DMS153 (cell line): Measurements from ENCODE around the gene KDM6B.

Source experiments
- DNase-seq: peaks from one replicate; lab custom pipeline; 2025; lab: John Stamatoyannopoulos, UW

KDM6B gene

DNA sequence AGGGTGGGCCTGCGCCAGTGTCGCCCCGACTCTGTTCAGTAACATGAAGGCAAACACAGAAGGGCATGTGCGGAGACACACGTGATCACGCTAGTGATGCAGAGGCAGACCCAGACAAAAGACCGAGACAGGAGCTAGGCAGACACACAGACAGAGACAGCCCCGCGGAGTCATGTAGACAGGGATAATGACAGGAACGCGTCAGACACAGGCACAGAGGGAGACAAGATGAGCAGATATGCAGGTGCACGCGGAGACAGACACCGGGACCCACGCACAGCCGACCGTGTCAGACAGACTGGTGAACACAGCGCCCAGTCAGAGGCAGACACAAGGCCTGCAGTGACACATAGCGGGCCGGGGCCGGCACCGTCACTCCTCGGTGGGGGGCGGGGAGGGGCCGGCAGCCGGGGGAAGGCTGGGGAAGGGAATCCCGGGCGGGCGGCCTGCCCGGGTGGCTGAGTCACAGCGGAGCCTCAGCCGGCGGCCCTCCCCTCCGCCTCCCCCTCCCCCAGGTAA, 7.4 kb downstream of the KDM6B start:
- DNase-seq, result no peak

DNA sequence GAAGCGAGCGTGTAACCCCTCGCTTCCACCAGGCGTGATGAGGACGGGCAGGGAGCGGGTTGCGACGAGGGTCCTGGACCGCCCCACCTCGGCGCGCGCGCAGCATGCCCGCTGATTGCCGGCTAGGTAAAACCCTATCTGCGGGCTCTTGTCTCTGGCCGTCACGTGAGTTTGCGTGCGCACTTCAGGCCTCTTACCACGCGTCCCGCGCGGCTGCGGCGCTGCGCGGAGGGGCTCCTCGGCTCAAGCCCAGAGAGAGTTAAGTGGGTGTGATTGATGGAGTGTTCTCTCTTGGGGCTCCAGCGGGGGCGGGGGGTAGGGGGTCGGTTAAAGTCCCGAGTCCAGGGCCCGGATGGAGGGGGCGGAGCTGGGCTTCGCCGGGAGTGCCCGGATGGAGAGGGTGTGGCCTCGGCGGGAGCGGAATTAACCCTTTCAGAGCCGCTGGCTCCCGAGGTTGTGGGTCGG, 7.9 kb downstream of the KDM6B start:
- DNase-seq, result peak; percentile 23

DNA sequence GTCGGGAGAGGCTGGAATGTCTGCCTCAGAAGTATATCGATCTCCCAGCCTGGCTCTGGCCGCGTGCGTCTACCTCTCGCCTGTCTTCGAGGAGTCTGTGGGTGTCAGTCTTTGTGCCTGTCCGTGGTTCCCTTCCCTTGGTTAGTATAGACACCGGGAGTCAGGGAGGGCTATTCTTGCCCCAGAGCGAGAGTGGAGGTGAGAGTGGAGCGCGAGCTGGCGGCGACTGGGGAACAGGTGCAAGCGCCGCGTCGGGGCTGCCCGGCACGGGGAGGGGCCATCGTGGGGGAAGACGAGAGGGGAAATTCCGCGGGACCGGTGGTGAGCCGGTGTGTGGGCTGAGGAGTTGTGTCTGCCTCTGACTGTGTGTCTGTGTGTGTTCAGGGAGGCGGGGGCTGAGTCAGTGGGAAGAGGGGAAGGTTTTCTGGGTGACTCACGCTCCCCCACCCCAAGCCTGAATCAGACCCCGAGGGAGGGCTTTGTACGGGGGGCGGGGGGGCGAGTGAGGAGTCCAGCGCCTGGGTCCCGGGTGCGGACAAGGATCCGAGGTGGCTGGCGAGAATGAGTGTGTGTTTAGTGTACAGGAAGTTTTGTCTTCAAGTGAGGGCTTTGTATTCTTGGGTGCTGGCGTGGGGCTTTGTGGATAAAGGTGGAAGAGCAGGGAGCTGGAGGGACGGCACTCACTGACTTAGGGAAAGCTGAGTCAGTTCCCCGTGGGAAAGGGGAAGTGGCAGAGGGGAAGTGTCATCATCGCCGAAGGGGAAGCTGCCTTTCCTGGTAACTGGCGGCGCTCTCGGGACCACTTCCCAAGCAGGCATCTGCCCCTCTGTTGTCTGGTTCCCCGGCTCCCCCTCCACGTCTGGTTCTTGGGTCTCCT, 8.6 kb downstream of the KDM6B start:
- DNase-seq, result no peak

DNA sequence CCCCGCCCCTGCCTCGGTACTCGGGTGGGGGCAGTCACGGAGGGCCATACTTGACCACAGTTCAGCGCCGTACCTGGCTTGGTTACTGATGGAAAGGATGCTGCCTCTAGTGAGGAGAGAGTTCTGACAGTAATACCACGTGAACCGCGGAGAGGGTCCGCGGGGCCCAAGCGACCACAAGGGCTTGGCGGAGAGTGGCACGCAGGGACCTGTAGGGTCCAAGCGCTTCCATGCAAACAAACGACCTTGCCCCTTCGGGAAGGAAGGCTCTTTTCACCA, 9.2 kb downstream of the KDM6B start:
- no peak for DNase-seq

DNA sequence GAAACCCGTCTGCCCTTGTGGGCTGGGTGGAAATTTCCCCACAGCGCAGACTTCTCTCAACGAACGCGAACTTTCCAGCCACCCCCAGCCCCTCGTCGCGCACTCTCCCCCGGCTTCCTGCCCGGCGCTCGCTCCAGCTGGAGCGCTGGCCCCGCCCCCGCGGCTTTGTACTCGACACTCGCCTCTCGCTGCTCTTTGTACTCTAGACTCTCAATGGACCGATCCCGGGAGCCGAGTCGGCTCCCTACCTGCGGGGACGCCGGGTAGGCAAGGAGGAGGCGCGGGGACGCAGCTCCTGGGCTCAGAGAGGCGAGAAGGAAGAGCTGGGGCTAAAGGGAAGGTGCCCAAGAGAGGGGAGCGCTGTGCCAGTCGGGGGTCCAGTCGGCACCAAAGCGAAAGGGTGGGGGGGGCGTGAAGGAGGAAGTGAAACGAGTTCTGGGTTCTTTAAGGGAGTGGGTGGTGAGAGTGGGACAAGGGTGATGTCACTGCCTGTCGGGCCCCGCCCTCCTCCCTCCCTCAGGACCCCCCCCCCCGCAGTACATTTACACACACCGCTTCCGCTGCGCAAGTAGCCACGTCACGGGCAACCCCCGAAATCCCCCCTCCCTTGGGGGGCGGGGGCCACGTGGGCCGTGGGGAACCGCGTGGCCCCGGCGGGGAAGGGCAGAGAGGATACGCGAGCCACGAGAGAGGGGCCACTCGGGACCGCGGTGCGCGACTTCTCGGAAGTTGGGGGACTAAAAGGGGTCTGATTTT, 9.7 kb downstream of the KDM6B start:
- DNase-seq, result peak; percentile 43

DNA sequence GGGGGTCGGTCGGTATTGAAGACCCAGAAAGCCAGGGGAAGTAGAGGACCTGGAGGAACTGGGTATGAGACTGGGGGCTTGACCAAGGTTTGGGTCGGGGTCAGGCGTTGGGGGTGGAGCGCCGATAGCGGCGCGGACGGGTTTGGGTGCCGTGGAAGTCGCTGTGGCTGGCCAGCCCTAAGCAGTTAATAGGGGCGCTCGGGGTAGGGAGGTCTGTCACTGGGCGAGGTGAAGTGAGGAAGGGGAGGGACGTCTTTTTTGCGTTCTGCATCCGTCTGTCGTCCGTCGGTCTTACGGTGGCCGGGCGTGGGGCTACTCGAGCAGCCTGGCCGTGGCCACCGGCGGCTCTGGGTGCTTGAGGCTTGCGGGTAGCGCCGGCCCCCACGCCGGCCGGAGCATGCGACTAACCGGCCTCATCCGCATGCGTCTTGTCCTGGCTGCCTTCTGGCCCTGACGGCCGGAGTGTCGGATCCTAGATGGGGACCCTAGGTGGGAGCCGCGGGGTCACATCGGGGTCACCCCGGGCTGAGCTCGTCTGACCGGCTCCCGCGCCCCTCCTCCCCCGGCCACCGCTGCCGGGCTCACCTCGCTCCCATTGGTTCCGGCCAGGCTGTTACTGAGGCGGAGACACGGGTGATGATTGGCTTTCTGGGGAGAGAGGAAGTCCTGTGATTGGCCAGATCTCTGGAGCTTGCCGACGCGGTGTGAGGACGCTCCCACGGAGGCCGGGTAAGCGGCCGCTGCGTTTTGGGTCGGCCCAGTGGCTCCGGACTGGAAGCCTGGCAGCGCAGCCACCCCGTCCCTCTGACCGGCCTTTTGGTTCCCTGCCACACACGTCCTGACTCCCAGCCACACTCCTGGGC, 10.5 kb downstream of the KDM6B start:
- DNase-seq, result peak; percentile 43

DNA sequence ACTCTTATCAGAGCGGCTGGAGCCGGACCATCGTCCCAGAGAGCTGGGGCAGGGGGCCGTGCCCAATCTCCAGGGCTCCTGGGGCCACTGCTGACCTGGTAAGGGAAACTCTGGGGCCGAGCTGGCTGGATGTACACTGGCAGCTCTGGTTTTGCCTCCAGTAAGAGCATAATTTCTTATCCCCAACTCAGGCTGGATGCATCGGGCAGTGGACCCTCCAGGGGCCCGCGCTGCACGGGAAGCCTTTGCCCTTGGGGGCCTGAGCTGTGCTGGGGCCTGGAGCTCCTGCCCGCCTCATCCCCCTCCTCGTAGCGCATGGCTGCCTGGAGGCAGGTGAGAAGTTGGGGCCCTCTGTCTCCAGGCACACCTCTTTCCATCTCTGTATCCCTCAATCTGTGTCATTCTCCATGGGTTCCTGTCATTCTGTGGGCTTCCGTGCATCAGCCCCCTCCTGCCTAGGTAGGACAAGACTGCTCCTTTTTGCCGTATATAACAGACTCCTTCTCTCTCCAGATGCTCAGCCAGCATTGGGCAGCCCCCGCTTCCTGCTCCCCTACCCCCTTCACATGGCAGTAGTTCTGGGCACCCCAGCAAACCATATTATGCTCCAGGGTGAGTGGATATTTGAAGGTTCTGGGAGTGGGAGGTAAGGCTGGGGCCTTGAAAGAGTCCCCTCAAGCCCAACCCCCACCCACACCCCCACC, 11.5 kb downstream of the KDM6B start:
- DNase-seq, result no peak

DNA sequence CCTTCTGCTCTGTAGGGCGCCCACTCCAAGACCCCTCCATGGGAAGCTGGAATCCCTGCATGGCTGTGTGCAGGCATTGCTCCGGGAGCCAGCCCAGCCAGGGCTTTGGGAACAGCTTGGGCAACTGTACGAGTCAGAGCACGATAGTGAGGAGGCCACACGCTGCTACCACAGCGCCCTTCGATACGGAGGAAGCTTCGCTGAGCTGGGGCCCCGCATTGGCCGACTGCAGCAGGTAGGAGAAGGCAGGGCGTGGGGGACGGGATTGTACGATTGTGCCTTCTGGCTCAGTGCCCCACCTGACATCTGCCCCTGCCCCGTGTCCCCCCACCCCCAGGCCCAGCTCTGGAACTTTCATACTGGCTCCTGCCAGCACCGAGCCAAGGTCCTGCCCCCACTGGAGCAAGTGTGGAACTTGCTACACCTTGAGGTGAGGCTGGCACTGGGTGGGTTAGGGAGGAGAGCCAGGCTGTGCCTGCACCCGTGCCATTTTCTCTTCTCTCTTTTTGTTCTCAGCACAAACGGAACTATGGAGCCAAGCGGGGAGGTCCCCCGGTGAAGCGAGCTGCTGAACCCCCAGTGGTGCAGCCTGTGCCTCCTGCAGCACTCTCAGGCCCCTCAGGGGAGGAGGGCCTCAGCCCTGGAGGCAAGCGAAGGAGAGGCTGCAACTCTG, 12.2 kb downstream of the KDM6B start:
- DNase-seq, result no peak

DNA sequence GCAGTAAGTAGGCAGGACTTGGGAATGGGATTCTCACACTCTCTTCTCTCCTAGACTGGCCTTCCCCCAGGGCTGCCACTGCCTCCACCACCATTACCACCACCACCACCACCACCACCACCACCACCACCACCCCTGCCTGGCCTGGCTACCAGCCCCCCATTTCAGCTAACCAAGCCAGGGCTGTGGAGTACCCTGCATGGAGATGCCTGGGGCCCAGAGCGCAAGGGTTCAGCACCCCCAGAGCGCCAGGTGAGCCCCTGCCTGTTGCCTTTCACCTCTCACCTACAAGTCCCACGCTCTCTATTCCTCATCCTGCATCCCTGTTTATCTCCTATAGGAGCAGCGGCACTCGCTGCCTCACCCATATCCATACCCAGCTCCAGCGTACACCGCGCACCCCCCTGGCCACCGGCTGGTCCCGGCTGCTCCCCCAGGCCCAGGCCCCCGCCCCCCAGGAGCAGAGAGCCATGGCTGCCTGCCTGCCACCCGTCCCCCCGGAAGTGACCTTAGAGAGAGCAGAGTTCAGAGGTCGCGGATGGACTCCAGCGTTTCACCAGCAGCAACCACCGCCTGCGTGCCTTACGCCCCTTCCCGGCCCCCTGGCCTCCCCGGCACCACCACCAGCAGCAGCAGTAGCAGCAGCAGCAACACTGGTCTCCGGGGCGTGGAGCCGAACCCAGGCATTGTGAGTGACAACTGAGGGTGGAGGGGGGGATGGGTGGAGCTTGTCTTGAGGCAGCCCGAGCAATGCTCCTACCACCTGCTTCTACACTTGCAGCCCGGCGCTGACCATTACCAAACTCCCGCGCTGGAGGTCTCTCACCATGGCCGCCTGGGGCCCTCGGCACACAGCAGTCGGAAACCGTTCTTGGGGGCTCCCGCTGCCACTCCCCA, 13.0 kb downstream of the KDM6B start:
- DNase-seq, result no peak

DNA sequence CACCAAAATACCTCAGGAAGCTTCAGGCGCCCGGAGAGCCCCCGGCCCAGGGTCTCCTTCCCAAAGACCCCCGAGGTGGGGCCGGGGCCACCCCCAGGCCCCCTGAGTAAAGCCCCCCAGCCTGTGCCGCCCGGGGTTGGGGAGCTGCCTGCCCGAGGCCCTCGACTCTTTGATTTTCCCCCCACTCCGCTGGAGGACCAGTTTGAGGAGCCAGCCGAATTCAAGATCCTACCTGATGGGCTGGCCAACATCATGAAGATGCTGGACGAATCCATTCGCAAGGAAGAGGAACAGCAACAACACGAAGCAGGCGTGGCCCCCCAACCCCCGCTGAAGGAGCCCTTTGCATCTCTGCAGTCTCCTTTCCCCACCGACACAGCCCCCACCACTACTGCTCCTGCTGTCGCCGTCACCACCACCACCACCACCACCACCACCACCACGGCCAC, 14.1 kb downstream of the KDM6B start:
- DNase-seq, result no peak

DNA sequence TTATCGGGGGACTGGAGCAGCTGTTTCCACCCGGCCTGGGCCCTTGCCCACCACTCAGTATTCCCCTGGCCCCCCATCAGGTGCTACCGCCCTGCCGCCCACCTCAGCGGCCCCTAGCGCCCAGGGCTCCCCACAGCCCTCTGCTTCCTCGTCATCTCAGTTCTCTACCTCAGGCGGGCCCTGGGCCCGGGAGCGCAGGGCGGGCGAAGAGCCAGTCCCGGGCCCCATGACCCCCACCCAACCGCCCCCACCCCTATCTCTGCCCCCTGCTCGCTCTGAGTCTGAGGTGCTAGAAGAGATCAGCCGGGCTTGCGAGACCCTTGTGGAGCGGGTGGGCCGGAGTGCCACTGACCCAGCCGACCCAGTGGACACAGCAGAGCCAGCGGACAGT, 14.7 kb downstream of the KDM6B start:
- DNase-seq, result no peak

DNA sequence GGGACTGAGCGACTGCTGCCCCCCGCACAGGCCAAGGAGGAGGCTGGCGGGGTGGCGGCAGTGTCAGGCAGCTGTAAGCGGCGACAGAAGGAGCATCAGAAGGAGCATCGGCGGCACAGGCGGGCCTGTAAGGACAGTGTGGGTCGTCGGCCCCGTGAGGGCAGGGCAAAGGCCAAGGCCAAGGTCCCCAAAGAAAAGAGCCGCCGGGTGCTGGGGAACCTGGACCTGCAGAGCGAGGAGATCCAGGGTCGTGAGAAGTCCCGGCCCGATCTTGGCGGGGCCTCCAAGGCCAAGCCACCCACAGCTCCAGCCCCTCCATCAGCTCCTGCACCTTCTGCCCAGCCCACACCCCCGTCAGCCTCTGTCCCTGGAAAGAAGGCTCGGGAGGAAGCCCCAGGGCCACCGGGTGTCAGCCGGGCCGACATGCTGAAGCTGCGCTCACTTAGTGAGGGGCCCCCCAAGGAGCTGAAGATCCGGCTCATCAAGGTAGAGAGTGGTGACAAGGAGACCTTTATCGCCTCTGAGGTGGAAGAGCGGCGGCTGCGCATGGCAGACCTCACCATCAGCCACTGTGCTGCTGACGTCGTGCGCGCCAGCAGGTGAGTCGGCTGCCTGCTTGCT, 15.2 kb downstream of the KDM6B start:
- DNase-seq, result no peak

DNA sequence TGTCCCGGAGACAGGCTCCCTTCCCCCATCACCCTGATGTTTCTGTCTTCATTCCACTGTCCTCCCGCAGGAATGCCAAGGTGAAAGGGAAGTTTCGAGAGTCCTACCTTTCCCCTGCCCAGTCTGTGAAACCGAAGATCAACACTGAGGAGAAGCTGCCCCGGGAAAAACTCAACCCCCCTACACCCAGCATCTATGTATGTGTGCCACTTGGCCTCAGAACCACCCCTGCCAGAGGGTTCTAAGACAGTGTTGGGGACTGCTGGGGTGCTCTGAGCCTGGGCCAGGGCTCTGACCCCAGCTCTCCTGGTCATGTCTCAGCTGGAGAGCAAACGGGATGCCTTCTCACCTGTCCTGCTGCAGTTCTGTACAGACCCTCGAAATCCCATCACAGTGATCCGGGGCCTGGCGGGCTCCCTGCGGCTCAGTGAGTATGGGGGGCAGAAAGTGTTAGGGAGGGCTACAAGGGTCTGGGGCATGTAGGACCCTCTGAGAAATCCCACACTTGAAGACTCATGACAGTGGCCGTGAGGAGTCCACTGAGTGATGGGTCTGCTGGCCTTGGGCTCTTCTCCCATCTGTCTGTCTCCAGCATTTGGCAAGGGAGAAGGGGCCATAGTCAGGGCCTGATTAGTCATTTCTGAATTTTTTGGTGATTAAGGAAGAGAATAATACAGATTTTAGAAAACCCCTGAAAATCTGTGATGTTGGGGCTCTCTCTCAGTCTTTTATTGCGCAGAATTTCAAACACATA, 15.9 kb downstream of the KDM6B start:
- no peak for DNase-seq

DNA sequence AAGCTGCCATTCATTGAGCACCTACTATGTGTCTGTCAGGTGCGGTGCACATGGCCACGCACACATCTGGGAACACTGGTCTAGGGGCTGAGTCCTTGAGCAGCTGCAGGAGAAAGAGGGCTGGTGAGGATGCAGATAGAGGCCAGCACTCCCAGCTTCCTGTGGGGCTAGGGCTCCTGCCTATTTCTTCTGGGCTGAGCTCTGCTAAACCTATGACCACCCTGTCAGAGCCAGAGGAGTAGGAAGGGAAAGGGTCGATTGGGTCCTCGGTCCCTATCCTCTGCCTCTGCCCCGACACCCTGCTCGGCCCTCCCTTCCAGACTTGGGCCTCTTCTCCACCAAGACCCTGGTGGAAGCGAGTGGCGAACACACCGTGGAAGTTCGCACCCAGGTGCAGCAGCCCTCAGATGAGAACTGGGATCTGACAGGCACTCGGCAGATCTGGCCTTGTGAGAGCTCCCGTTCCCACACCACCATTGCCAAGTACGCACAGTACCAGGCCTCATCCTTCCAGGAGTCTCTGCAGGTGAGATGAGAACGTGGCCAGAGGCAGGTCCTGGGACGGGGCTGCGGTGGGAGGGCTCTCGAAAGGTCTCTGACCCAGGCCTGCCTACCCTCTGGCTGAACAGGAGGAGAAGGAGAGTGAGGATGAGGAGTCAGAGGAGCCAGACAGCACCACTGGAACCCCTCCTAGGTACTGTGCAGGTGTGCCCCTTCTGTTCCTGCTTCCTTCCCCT, 16.9 kb downstream of the KDM6B start:
- no peak for DNase-seq

DNA sequence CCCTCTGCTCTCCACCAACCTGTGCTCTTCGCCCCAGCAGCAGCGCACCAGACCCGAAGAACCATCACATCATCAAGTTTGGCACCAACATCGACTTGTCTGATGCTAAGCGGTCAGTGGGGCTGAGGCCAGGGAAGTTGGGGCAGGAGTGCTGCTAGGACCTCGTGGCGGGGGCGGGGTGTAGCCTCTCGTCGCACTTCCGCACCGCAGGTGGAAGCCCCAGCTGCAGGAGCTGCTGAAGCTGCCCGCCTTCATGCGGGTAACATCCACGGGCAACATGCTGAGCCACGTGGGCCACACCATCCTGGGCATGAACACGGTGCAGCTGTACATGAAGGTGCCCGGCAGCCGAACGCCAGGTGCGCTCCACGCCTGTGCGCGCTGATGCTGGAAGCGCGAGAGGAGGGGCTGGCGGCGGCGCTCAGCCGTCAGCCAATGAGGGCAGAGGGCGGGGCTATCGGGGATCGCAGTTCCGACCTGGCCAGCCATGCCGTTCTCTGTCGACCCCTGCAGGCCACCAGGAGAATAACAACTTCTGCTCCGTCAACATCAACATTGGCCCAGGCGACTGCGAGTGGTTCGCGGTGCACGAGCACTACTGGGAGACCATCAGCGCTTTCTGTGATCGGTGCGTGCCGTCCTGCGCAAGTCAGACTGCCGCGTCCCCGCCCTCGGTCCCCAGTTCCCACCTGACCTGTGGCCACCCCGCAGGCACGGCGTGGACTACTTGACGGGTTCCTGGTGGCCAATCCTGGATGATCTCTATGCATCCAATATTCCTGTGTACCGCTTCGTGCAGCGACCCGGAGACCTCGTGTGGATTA, 17.6 kb downstream of the KDM6B start:
- peak; percentile 55 for DNase-seq

DNA sequence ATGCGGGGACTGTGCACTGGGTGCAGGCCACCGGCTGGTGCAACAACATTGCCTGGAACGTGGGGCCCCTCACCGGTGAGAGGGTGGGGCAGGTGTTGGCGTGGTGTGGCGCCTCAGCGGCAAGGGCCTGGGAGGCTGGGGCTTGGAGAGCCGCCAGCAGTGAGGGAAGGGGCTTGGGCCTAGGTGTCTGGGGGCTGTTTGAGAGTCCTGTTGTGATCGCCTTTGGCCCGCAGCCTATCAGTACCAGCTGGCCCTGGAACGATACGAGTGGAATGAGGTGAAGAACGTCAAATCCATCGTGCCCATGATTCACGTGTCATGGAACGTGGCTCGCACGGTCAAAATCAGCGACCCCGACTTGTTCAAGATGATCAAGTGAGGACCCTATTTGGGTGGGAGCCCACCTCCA, 18.2 kb downstream of the KDM6B start:
- DNase-seq, result no peak
